BLaER1 treated with 17β-estradiol and CSF1 and Interleukin-3, amounts not matched to agents 10 nM and 100 nM (cell line): Measurements from ENCODE around the gene SORL1.
A peak's percentile ranks its signal among the peaks of the same experiment; 100 is the strongest.

ENCODE experiments used
- H3K27ac ChIP-seq, 11 experiments: shearing (Covaris generic); formaldehyde crosslinking; 2 replicates each; pipeline ENCODE4 v1.8.1; 2022
- H3K27me3 ChIP-seq, 11 experiments: shearing (Covaris generic); formaldehyde crosslinking; 2 replicates each; pipeline ENCODE4 v1.8.1; 2022
- H3K36me3 ChIP-seq, 11 experiments: shearing (Covaris generic); formaldehyde crosslinking; 2 replicates each; pipeline ENCODE4 v1.8.1; 2022
- H3K4me1 ChIP-seq, 10 experiments: shearing (Covaris generic); formaldehyde crosslinking; 2 replicates each; pipeline ENCODE4 v1.8.1; 2022
- H3K4me2 ChIP-seq, 11 experiments: shearing (Covaris generic); formaldehyde crosslinking; 2 replicates each; pipeline ENCODE4 v1.8.1; 2022
- H3K4me3 ChIP-seq, 10 experiments: shearing (Covaris generic); formaldehyde crosslinking; 2 replicates each; pipeline ENCODE4 v1.8.1; 2022
- H3K9ac ChIP-seq, 11 experiments: shearing (Covaris generic); formaldehyde crosslinking; 2 replicates each; pipeline ENCODE4 v1.8.1; 2022
- H3K9me3 ChIP-seq, 11 experiments: shearing (Covaris generic); formaldehyde crosslinking; replicated peaks in 1 of 11; 2 replicates each; pipeline ENCODE4 v1.8.1; 2022
- H4K20me1 ChIP-seq, 11 experiments: shearing (Covaris generic); formaldehyde crosslinking; 2 replicates each; pipeline ENCODE4 v1.8.1; 2022
- Cebpa-rat ChIP-seq, 11 experiments: shearing (Covaris generic); IDR thresholded peaks; 2 replicates each; pipeline ENCODE4 v1.8.1; 2022

Gene SORL1

GRCh38 chr11:121412711-121413415, 39.3 kb upstream of the SORL1 start:
- no peak for TF ChIP-seq Cebpa-rat (IDR thresholded peaks at IDR 0.05)
- Histone ChIP-seq H3K4me1 (peaks cover 25 to 54% (median 42%) of the 10 kb centered on the region in 10 experiments), H3K36me3 (no peaks in the 10 kb centered on the region)

GRCh38 chr11:121414141-121414913, 37.8 kb upstream of the SORL1 start:
- Histone ChIP-seq H3K4me1 (peaks cover 39 to 69% (median 57%) of the 10 kb centered on the region in 10 experiments), H3K9ac (no peak overlapping the region), H3K9me3 (peaks cover 0 to 7% (median 0%) of the 10 kb centered on the region in 11 experiments; a peak in 4 of 22 replicates), H3K27ac (peak overlapping the region in 6 of 11 experiments; percentile 88 to 97 (median 91); a peak in 7 of 22 replicates), H4K20me1 (no peaks in the 10 kb centered on the region), H3K4me3 (no peak overlapping the region), H3K36me3 (no peaks in the 10 kb centered on the region), H3K4me2 (peak overlapping the region in 8 of 11 experiments; percentile 67 to 91 (median 82); a peak in 11 of 22 replicates), H3K27me3 (no peaks in the 10 kb centered on the region)
- TF ChIP-seq Cebpa-rat (IDR thresholded peaks at IDR 0.05): no peak

More at GRCh38 chr11:121412711-121413415, 39.3 kb upstream of the SORL1 start:
- no peak overlapping the region for H3K9ac ChIP-seq
- H3K27me3 ChIP-seq: no peaks in the 10 kb centered on the region
- peak overlapping the region in 4 of 11 experiments; percentile 35 to 63 (median 46); a peak in 9 of 22 replicates for H3K4me2 ChIP-seq
- peak overlapping the region in 1 of 11 experiments; percentile 33; a peak in 1 of 22 replicates for H3K27ac ChIP-seq
- no peaks in the 10 kb centered on the region for H4K20me1 ChIP-seq
- H3K4me3 ChIP-seq: no peak overlapping the region
- H3K9me3 ChIP-seq: no peaks in the 10 kb centered on the region

GRCh38 chr11:121415856-121416255, 36.3 kb upstream of the SORL1 start:
- H3K4me1 ChIP-seq: peaks cover 51 to 84% (median 71%) of the 10 kb centered on the region in 10 experiments

GRCh38 chr11:121417055-121417551, 35.0 kb upstream of the SORL1 start:
- peak overlapping the region; percentile 67 to 91 (median 80) for H3K4me2 ChIP-seq
- H3K9ac ChIP-seq: peak overlapping the region; percentile 68 to 83 (median 75); a peak in 21 of 22 replicates
- peak overlapping the region; percentile 79 to 97 (median 89); a peak in 21 of 22 replicates for H3K27ac ChIP-seq
- peaks cover 64 to 92% (median 82%) of the 10 kb centered on the region in 10 experiments for H3K4me1 ChIP-seq
- H4K20me1 ChIP-seq: no peaks in the 10 kb centered on the region
- no peaks in the 10 kb centered on the region for H3K36me3 ChIP-seq
- TF ChIP-seq Cebpa-rat (IDR thresholded peaks at IDR 0.05): peak; percentile 73 to 100 (median 98); a peak in 21 of 22 replicates
- no peaks in the 10 kb centered on the region for H3K27me3 ChIP-seq
- H3K4me3 ChIP-seq: 0 out of 20 replicates have a peak overlapping the region, but pooled peaks of 1 of the 10 experiments have one; percentile 3
- peaks cover 0 to 16% (median 0%) of the 10 kb centered on the region in 11 experiments; a peak in 5 of 22 replicates for H3K9me3 ChIP-seq

More at GRCh38 chr11:121415856-121416255, 36.3 kb upstream of the SORL1 start:
- peak overlapping the region in 7 of 11 experiments; percentile 15 to 74 (median 69); a peak in 11 of 22 replicates for H3K9ac ChIP-seq
- no peak overlapping the region for H3K4me3 ChIP-seq
- peaks cover 0 to 13% (median 0%) of the 10 kb centered on the region in 11 experiments; a peak in 4 of 22 replicates for H3K9me3 ChIP-seq
- TF ChIP-seq Cebpa-rat (IDR thresholded peaks at IDR 0.05): no peak
- no peaks in the 10 kb centered on the region for H4K20me1 ChIP-seq
- H3K27me3 ChIP-seq: no peaks in the 10 kb centered on the region
- no peaks in the 10 kb centered on the region for H3K36me3 ChIP-seq
- H3K4me2 ChIP-seq: peak overlapping the region; percentile 63 to 91 (median 80)
- H3K27ac ChIP-seq: peak overlapping the region in 10 of 11 experiments; percentile 86 to 97 (median 90); a peak in 19 of 22 replicates

- peak overlapping the region; percentile 68 to 83 (median 75); a peak in 21 of 22 replicates for H3K9ac ChIP-seq
- H3K36me3 ChIP-seq: no peaks in the 10 kb centered on the region
- H3K4me1 ChIP-seq: peaks cover 69 to 92% (median 83%) of the 10 kb centered on the region in 10 experiments
- no peaks in the 10 kb centered on the region for H3K27me3 ChIP-seq
- H3K4me3 ChIP-seq: peak overlapping the region in 2 of 10 experiments; percentile 3 to 6; a peak in 1 of 20 replicates
- peak overlapping the region; percentile 62 to 86 (median 80) for H3K4me2 ChIP-seq
- H3K9me3 ChIP-seq: peaks cover 0 to 18% (median 3%) of the 10 kb centered on the region in 11 experiments; a peak in 7 of 22 replicates
- H3K27ac ChIP-seq: peak overlapping the region; percentile 79 to 97 (median 89); a peak in 21 of 22 replicates
- H4K20me1 ChIP-seq: no peaks in the 10 kb centered on the region
- TF ChIP-seq Cebpa-rat (IDR thresholded peaks at IDR 0.05): no peak
These were observed 34.5 kb upstream of the SORL1 start for GRCh38 chr11:121417607-121418006.

GRCh38 chr11:121418625-121419114, 33.4 kb upstream of the SORL1 start:
- TF ChIP-seq Cebpa-rat (IDR thresholded peaks at IDR 0.05): 0 out of 22 replicates have a peak, but pooled peaks of 2 of the 11 experiments have one; percentile 9 to 33
- H3K9me3 ChIP-seq: peaks cover 0 to 29% (median 11%) of the 10 kb centered on the region in 11 experiments; a peak in 16 of 22 replicates
- H3K4me1 ChIP-seq: peaks cover 79 to 94% (median 90%) of the 10 kb centered on the region in 10 experiments
- H3K27me3 ChIP-seq: no peaks in the 10 kb centered on the region
- peak overlapping the region; percentile 79 to 97 (median 89); a peak in 21 of 22 replicates for H3K27ac ChIP-seq
- peak overlapping the region in 10 of 11 experiments; percentile 27 to 83 (median 72); a peak in 15 of 22 replicates for H3K9ac ChIP-seq
- no peaks in the 10 kb centered on the region for H4K20me1 ChIP-seq
- H3K4me3 ChIP-seq: 0 out of 20 replicates have a peak overlapping the region, but pooled peaks of 2 of the 10 experiments have one; percentile 2 to 12
- H3K4me2 ChIP-seq: peak overlapping the region; percentile 62 to 86 (median 80)
- no peaks in the 10 kb centered on the region for H3K36me3 ChIP-seq

- Histone ChIP-seq H3K4me3 (no peak overlapping the region), H3K4me1 (peaks cover 79 to 88% (median 84%) of the 10 kb centered on the region in 10 experiments), H3K36me3 (no peaks in the 10 kb centered on the region), H4K20me1 (no peaks in the 10 kb centered on the region), H3K4me2 (peak overlapping the region; percentile 62 to 86 (median 80); a peak in 20 of 22 replicates), H3K27ac (peak overlapping the region in 10 of 11 experiments; percentile 86 to 97 (median 90); a peak in 18 of 22 replicates), H3K9ac (no peak overlapping the region), H3K9me3 (peaks cover 0 to 41% (median 22%) of the 10 kb centered on the region in 11 experiments; a peak in 18 of 22 replicates), H3K27me3 (no peaks in the 10 kb centered on the region)
- no peak for TF ChIP-seq Cebpa-rat (IDR thresholded peaks at IDR 0.05)
These were observed 32.3 kb upstream of the SORL1 start for GRCh38 chr11:121419836-121420235.

- H3K4me3 ChIP-seq: no peak overlapping the region
- peaks cover 0 to 5% (median 0%) of the 10 kb centered on the region in 11 experiments; a peak in 2 of 22 replicates for H3K27me3 ChIP-seq
- H4K20me1 ChIP-seq: no peaks in the 10 kb centered on the region
- no peak for TF ChIP-seq Cebpa-rat (IDR thresholded peaks at IDR 0.05)
- peak overlapping the region in 9 of 11 experiments; percentile 88 to 97 (median 92); a peak in 6 of 22 replicates for H3K27ac ChIP-seq
- no peaks in the 10 kb centered on the region for H3K36me3 ChIP-seq
- H3K4me1 ChIP-seq: peaks cover 74 to 83% (median 79%) of the 10 kb centered on the region in 10 experiments
- H3K9me3 ChIP-seq: peaks cover 5 to 46% (median 26%) of the 10 kb centered on the region in 11 experiments; a peak in 19 of 22 replicates
- no peak overlapping the region for H3K9ac ChIP-seq
- H3K4me2 ChIP-seq: peak overlapping the region in 9 of 11 experiments; percentile 62 to 86 (median 81); a peak in 14 of 22 replicates
These were observed 31.7 kb upstream of the SORL1 start for GRCh38 chr11:121420398-121420797.
